ENCODE measurements around the gene SCLY.
A peak's percentile ranks its signal among the peaks of the same experiment; 100 is the strongest.
"Not testable (repeated sequence)": the region's sequence is repeated elsewhere in the genome, so short reads cannot be mapped to it uniquely, and the experiment has no call there.

Gene SCLY

DNA sequence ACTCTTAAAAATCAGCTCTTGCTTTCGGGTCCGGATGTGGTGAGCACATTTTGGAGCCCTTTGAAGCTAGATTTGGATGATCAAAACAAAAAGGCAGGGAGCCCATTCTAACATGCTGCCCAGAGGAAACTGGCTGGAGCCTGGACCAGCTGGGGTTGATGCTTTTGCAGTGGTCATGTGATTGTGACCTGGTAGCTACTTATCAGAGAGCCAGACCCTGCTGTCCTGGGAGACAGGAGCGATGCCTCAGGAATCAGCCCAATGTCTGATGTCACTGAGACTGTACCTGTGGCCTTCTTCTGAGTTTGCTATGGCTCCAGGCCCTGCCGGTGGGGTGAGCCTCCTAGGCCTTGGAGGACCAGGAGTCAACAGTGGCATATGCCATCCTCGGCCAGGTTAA, 18.7 kb upstream of the SCLY start:
- Histone ChIP-seq H3K36me3 (ENCODE audit: control insufficient read depth, insufficient read depth, low read length, severe bottlenecking) (peaks cover 64% of the 10 kb centered on the region), H3K4me1 (ENCODE audit: control insufficient read depth, insufficient read depth, low read length) (peaks cover 8% of the 10 kb centered on the region)
- DNase-seq (ENCODE audit: low read depth) = no peak

GRCh38 chr2:238042849-238043584, 17.8 kb upstream of the SCLY start:
- no peaks in the 10 kb centered on the region for H3K9me3 ChIP-seq (ENCODE audit: control insufficient read depth, low read length)
- peaks cover 55% of the 10 kb centered on the region for H3K36me3 ChIP-seq (ENCODE audit: control insufficient read depth, insufficient read depth, low read length, severe bottlenecking)
- no peaks in the 10 kb centered on the region for H3K27me3 ChIP-seq (replicated peaks; ENCODE audit: control insufficient read depth, insufficient read depth, low read length)
- no peak overlapping the region for H3K9ac ChIP-seq (ENCODE audit: low read length)
- DNase-seq (ENCODE audit: low read depth) = no peak
- H3K4me3 ChIP-seq (ENCODE audit: low read length) = no peak overlapping the region
- peaks cover 8% of the 10 kb centered on the region for H3K4me1 ChIP-seq (ENCODE audit: control insufficient read depth, insufficient read depth, low read length)

More for the DNA sequence above, 18.7 kb upstream of the SCLY start:
- Histone ChIP-seq H3K4me3 (ENCODE audit: low read length) (no peak overlapping the region), H3K9ac (ENCODE audit: low read length) (no peak overlapping the region), H3K27me3 (replicated peaks; ENCODE audit: control insufficient read depth, insufficient read depth, low read length) (no peaks in the 10 kb centered on the region), H3K9me3 (ENCODE audit: control insufficient read depth, low read length) (no peaks in the 10 kb centered on the region)

GRCh38 chr2:238043851-238044250, 16.9 kb upstream of the SCLY start:
- no peak for DNase-seq (ENCODE audit: low read depth)
- H3K9ac ChIP-seq (ENCODE audit: low read length) = no peak overlapping the region
- peaks cover 47% of the 10 kb centered on the region for H3K36me3 ChIP-seq (ENCODE audit: control insufficient read depth, insufficient read depth, low read length, severe bottlenecking)
- H3K27me3 ChIP-seq (replicated peaks; ENCODE audit: control insufficient read depth, insufficient read depth, low read length) = no peaks in the 10 kb centered on the region
- no peak overlapping the region for H3K4me3 ChIP-seq (ENCODE audit: low read length)
- H3K9me3 ChIP-seq (ENCODE audit: control insufficient read depth, low read length) = no peaks in the 10 kb centered on the region
- peaks cover 8% of the 10 kb centered on the region for H3K4me1 ChIP-seq (ENCODE audit: control insufficient read depth, insufficient read depth, low read length)

DNA sequence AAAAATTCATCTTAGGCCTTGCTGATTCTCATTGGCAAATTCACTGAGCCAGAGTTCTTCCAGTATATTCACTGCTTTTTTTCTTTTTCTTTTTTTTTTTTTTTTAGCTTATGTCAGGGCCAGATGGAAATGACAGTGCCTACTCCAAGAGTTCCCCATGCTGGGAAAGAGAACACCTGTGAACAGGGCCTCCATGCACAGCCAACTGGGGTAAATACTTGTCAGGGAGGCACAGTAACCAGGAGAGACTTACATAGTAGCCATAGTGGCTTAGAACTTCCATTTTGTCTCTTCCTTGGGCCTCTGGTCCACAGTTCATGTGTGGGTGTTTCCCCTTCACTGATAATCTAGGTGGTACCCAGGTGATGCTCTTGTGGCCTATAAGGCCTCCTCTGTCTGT, 15.2 kb upstream of the SCLY start:
- H3K4me3 ChIP-seq (ENCODE audit: low read length) = no peak overlapping the region
- peaks cover 33% of the 10 kb centered on the region for H3K36me3 ChIP-seq (ENCODE audit: control insufficient read depth, insufficient read depth, low read length, severe bottlenecking)
- H3K9me3 ChIP-seq (ENCODE audit: control insufficient read depth, low read length) = no peaks in the 10 kb centered on the region
- no peak overlapping the region for H3K9ac ChIP-seq (ENCODE audit: low read length)
- no peaks in the 10 kb centered on the region for H3K27me3 ChIP-seq (replicated peaks; ENCODE audit: control insufficient read depth, insufficient read depth, low read length)
- H3K4me1 ChIP-seq (ENCODE audit: control insufficient read depth, insufficient read depth, low read length) = peaks cover 8% of the 10 kb centered on the region
- DNase-seq (ENCODE audit: low read depth) = no peak

DNA sequence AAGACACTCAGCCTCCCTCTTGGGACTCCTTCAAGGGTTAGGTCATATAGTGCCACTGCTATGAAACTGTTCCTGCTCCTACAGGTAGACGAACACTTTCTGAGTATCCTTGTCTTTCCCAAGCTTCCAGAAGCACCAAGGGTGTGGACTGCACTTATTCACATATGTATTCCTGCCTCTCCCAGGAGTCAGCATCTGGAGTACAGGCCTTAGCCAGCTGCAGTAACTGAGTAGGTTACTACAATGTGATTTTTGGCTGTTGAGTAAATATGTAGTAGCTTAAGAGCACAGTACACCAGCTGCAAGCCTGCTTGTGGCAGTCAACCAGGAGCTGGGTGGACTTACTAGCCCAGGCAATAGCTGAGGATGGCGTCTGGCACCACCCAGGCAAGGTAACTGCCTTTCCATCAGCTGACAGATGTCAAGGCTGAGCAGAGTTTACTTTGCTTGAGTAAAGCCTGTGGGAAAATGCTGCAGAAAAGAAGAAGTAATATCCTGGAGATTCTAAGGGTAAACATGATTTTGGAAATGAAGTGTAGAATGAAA, 14.0 kb upstream of the SCLY start:
- DNase-seq (ENCODE audit: low read depth) = no peak
- no peaks in the 10 kb centered on the region for H3K27me3 ChIP-seq (replicated peaks; ENCODE audit: control insufficient read depth, insufficient read depth, low read length)
- no peaks in the 10 kb centered on the region for H3K9me3 ChIP-seq (ENCODE audit: control insufficient read depth, low read length)
- H3K4me1 ChIP-seq (ENCODE audit: control insufficient read depth, insufficient read depth, low read length) = peaks cover 8% of the 10 kb centered on the region
- no peak overlapping the region for H3K9ac ChIP-seq (ENCODE audit: low read length)
- H3K4me3 ChIP-seq (ENCODE audit: low read length) = no peak overlapping the region
- peaks cover 21% of the 10 kb centered on the region for H3K36me3 ChIP-seq (ENCODE audit: control insufficient read depth, insufficient read depth, low read length, severe bottlenecking)

- no peaks in the 10 kb centered on the region for H3K27me3 ChIP-seq (replicated peaks; ENCODE audit: control insufficient read depth, insufficient read depth, low read length)
- peak; percentile 37 for DNase-seq (ENCODE audit: low read depth)
- H3K9me3 ChIP-seq (ENCODE audit: control insufficient read depth, low read length) = no peaks in the 10 kb centered on the region
- no peak overlapping the region for H3K9ac ChIP-seq (ENCODE audit: low read length)
- no peak overlapping the region for H3K4me3 ChIP-seq (ENCODE audit: low read length)
- H3K4me1 ChIP-seq (ENCODE audit: control insufficient read depth, insufficient read depth, low read length) = peaks cover 5% of the 10 kb centered on the region
- no peaks in the 10 kb centered on the region for H3K36me3 ChIP-seq (ENCODE audit: control insufficient read depth, insufficient read depth, low read length, severe bottlenecking)
Measured at GRCh38 chr2:238053191-238053776, 7.5 kb upstream of the SCLY start.

- H3K4me1 ChIP-seq (ENCODE audit: control insufficient read depth, insufficient read depth, low read length) = peaks cover 12% of the 10 kb centered on the region
- no peaks in the 10 kb centered on the region for H3K9me3 ChIP-seq (ENCODE audit: control insufficient read depth, low read length)
- no peaks in the 10 kb centered on the region for H3K36me3 ChIP-seq (ENCODE audit: control insufficient read depth, insufficient read depth, low read length, severe bottlenecking)
- DNase-seq (ENCODE audit: low read depth) = no peak
- H3K9ac ChIP-seq (ENCODE audit: low read length) = no peak overlapping the region
- H3K27me3 ChIP-seq (replicated peaks; ENCODE audit: control insufficient read depth, insufficient read depth, low read length) = no peaks in the 10 kb centered on the region
- no peak overlapping the region for H3K4me3 ChIP-seq (ENCODE audit: low read length)
Measured at GRCh38 chr2:238055841-238056240, 5.0 kb upstream of the SCLY start.

- not testable (repeated sequence) for H3K9ac ChIP-seq (ENCODE audit: low read length); H3K4me3 ChIP-seq (ENCODE audit: low read length); H3K27me3 ChIP-seq (replicated peaks; ENCODE audit: control insufficient read depth, insufficient read depth, low read length); H3K9me3 ChIP-seq (ENCODE audit: control insufficient read depth, low read length); H3K36me3 ChIP-seq (ENCODE audit: control insufficient read depth, insufficient read depth, low read length, severe bottlenecking); DNase-seq (ENCODE audit: low read depth)
- H3K4me1 ChIP-seq (ENCODE audit: control insufficient read depth, insufficient read depth, low read length) = peaks cover 19% of the 10 kb centered on the region
Measured at GRCh38 chr2:238057696-238058575, 2.9 kb upstream of the SCLY start.

DNA sequence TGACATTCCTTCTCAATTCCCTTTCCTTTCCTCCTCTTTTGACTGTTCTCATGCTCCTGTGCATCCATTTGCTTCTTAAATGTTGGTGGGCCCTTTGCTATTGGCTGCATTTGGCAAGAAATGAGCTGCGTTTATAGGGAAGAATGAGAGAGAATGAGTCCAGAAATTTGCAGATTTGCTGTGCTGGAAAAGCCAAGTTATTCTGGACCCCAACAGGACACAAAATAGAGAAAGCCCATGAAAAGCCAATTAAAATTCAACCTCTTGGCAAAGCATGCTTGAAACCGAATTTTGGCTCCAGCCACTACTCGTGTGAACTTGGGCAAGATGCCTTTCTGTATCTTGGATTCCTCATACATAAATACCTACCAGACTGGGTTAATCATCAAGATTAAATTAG, 1.3 kb upstream of the SCLY start:
- peak overlapping the region; percentile 99 for H3K4me3 ChIP-seq (ENCODE audit: low read length)
- peaks cover 15% of the 10 kb centered on the region for H3K4me1 ChIP-seq (ENCODE audit: control insufficient read depth, insufficient read depth, low read length)
- H3K9ac ChIP-seq (ENCODE audit: low read length) = no peak overlapping the region
- peaks cover 3% of the 10 kb centered on the region for H3K36me3 ChIP-seq (ENCODE audit: control insufficient read depth, insufficient read depth, low read length, severe bottlenecking)
- no peaks in the 10 kb centered on the region for H3K27me3 ChIP-seq (replicated peaks; ENCODE audit: control insufficient read depth, insufficient read depth, low read length)
- no peak for DNase-seq (ENCODE audit: low read depth)
- no peaks in the 10 kb centered on the region for H3K9me3 ChIP-seq (ENCODE audit: control insufficient read depth, low read length)

DNA sequence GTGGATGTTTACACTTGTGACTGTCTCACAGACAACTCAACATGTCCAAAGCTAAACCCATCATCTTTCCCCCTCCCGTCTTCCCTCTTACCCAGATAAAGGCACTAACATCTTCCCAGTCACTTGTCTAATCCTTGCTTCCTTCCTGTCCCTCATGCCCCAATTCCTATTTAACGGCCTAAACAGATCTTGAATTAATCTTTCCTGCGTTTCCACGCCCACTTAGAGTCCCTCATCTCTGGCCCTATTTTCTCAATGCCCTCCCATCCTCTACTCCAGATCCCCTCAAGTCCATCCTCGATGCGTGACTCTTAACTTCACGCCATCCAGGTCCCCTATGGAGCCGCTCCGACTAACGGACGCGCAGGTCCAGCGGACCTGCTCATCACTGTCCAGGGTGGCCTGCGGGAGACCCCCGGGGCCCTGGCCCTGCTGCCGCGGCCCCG, 682 bp upstream of the SCLY start:
- peak overlapping the region; percentile 99 for H3K4me3 ChIP-seq (ENCODE audit: low read length)
- H3K36me3 ChIP-seq (ENCODE audit: control insufficient read depth, insufficient read depth, low read length, severe bottlenecking) = peaks cover 7% of the 10 kb centered on the region
- no peak for DNase-seq (ENCODE audit: low read depth)
- no peaks in the 10 kb centered on the region for H3K9me3 ChIP-seq (ENCODE audit: control insufficient read depth, low read length)
- peaks cover 15% of the 10 kb centered on the region for H3K4me1 ChIP-seq (ENCODE audit: control insufficient read depth, insufficient read depth, low read length)
- H3K27me3 ChIP-seq (replicated peaks; ENCODE audit: control insufficient read depth, insufficient read depth, low read length) = no peaks in the 10 kb centered on the region
- peak overlapping the region; percentile 98 for H3K9ac ChIP-seq (ENCODE audit: low read length)

Data from adipocyte (in vitro differentiated cells).